Stomach (tissue), 9 donors: ENCODE data around the gene THOC2. TPM values are rescaled to one million over a fixed set of nuclear protein-coding genes. Genes with fewer than 3 reads are reported as not detected.
A peak's percentile ranks its signal among the peaks of the same experiment; 100 is the strongest.
"Not testable (repeated sequence)": the region's sequence is repeated elsewhere in the genome, so short reads cannot be mapped to it uniquely, and the experiment has no call there.

Source experiments
- DNase-seq, 2 donors: peaks; one replicate each; pipeline versions ENCODE4 v3.0.0 to v3.0.0-alpha.2; 2013 to 2019
- H3K27ac ChIP-seq, 5 donors: fragments of 200-600 bp in 4 of 5; sonication (generic) in 4 of 5; one replicate each; pipeline ENCODE4 v1.5.1; 2013 to 2019; ENCODE audit warnings: mild to moderate bottlenecking in 1 of 5, moderate library complexity in 1 of 5
- H3K27me3 ChIP-seq, 3 donors: fragments of 200-600 bp; sonication (generic); one replicate each; pipeline ENCODE4 v1.5.1; 2017 to 2019; ENCODE audit warnings: mixed run types in 1 of 3
- H3K36me3 ChIP-seq, 4 donors: fragments of 200-600 bp; sonication (generic); 1 replicate in 3 of 4; 2 replicates in 1 of 4; pipeline ENCODE4 v1.5.1; 2016 to 2019
- H3K4me1 ChIP-seq, 4 donors: fragments of 200-600 bp; sonication (generic); one replicate each; pipeline ENCODE4 v1.5.1; 2016 to 2019
- H3K4me3 ChIP-seq, 4 donors: fragments of 200-600 bp; sonication (generic) in 3 of 4; one replicate each; pipeline ENCODE4 v1.5.1; 2016 to 2019; ENCODE audit warnings: mild to moderate bottlenecking in 1 of 4
- H3K9me3 ChIP-seq, 4 donors: fragments of 200-600 bp; sonication (generic); one replicate each; pipeline ENCODE4 v1.5.1; 2016 to 2019
- CTCF ChIP-seq, 7 experiments: fragments of 450-650 bp in 4 of 7; fragments of 200-600 bp in 3 of 7; sonication (generic) in 3 of 7; IDR thresholded peaks; one replicate each; pipeline ENCODE4 v1.5.1; 2016 to 2019; ENCODE audit warnings: antibody characterized with exemption in 7 of 7, control low read depth in 2 of 7, mild to moderate bottlenecking in 1 of 7
- EP300 ChIP-seq: sonication (generic); formaldehyde crosslinking; IDR thresholded peaks from one replicate; pipeline ENCODE4 v1.6.1; 2017; ENCODE audit warnings: antibody characterized with exemption
- POLR2A ChIP-seq, 4 donors: fragments of 450-650 bp; IDR thresholded peaks; one replicate each; pipeline ENCODE4 v1.6.1; 2016; ENCODE audit warnings: antibody characterized with exemption in 4 of 4, control low read depth in 2 of 4, mild to moderate bottlenecking in 1 of 4, moderate library complexity in 1 of 4
- POLR2AphosphoS5 ChIP-seq, 3 donors: sonication (generic); formaldehyde crosslinking; IDR thresholded peaks; one replicate each; pipeline ENCODE4 v1.6.1; 2016; ENCODE audit warnings: antibody characterized with exemption in 3 of 3
- WGBS, 5 donors: extraction: QIAGEN DNeasy Blood & Tissue Kit in 3 of 5; methylation state at CpG; one replicate each; pipeline versions ENCODE4 v1.1.5 to v1.1.7; 2013 to 2018; 5-methylcytosine and 5-hydroxymethylcytosine counted together
- intact Hi-C: fragments of 100-400 bp; cut with DNase I; formaldehyde crosslinking; loops from one replicate; pipeline ENCODE4 v1.15.1; 2023; ENCODE audit warnings: low total_unique reads
- polyA plus RNA-seq, 3 donors: library from polyadenylated mRNA; stranded (reverse); fragments of 200-250 nt; gene quantifications; one replicate each; pipeline ENCODE4 v1.2.3, GENCODE V29; 2013
- total RNA-seq, 5 donors: library from RNA; depleted of rRNA; stranded (reverse); fragments of >200 nt; gene quantifications; one replicate each; pipeline versions ENCODE4 v1.1.0 to v1.2.3, GENCODE V29; 2014 to 2016
- donor health status: healthy with polysubstance abuse.
- donor health status: Bipolar disorder and iron deficiency.
- donor health status: healthy.

Gene THOC2
- total and polyA plus RNA-seq, 8 donors = 17.7 to 217 (median 133) TPM

GRCh38 chrX:123588723-123589122 lies 144.1 kb downstream of the THOC2 start:
- DNase-seq = peak in 1 of 2 donors; percentile 46

GRCh38 chrX:123581586-123581985 lies 151.3 kb downstream of the THOC2 start:
- H3K4me3 ChIP-seq = no peak overlapping the region
- TF ChIP-seq EP300 (no peak), POLR2AphosphoS5 (IDR thresholded peaks at IDR 0.05) (no peak), POLR2A (IDR thresholded peaks at IDR 0.05) (no peak), CTCF (IDR thresholded peaks at IDR 0.05) (no peak)

More at GRCh38 chrX:123588723-123589122, 144.1 kb downstream of the THOC2 start:
- intact Hi-C loops = no loop called here
- Histone ChIP-seq H3K4me3 (no peak overlapping the region), H3K9me3 (no peaks in the 10 kb centered on the region), H3K36me3 (no peaks in the 10 kb centered on the region), H3K27me3 (peaks cover 0 to 3% (median 0%) of the 10 kb centered on the region in 3 donors), H3K27ac (no peak overlapping the region), H3K4me1 (peaks cover 0 to 3% (median 0%) of the 10 kb centered on the region in 4 donors)
- TF ChIP-seq POLR2A (IDR thresholded peaks at IDR 0.05) = no peak
- no peak for TF ChIP-seq EP300
- TF ChIP-seq CTCF (IDR thresholded peaks at IDR 0.05) = no peak
- TF ChIP-seq POLR2AphosphoS5 (IDR thresholded peaks at IDR 0.05) = peak in 1 of 3 donors; percentile 15
- WGBS, 5 donors = 40 to 78% (median 52%) methylated on average over 3 of the region's 3 CpGs

GRCh38 chrX:123580792-123581191 lies 152.1 kb downstream of the THOC2 start:
- DNase-seq = no peak
- 48 to 75% (median 67%) methylated on average over 1 of the region's 1 CpG for WGBS, 5 donors
- Histone ChIP-seq H3K4me1 (no peaks in the 10 kb centered on the region), H3K27me3 (no peaks in the 10 kb centered on the region), H3K4me3 (no peak overlapping the region), H3K27ac (no peak overlapping the region), H3K9me3 (peaks cover 0 to under 1% (median 0%) of the 10 kb centered on the region in 4 donors), H3K36me3 (no peaks in the 10 kb centered on the region)
- intact Hi-C loops = no loop called here
- TF ChIP-seq CTCF (IDR thresholded peaks at IDR 0.05) (no peak), POLR2AphosphoS5 (IDR thresholded peaks at IDR 0.05) (no peak), EP300 (no peak), POLR2A (IDR thresholded peaks at IDR 0.05) (no peak)

More at GRCh38 chrX:123581586-123581985, 151.3 kb downstream of the THOC2 start:
- DNase-seq = no peak
- Histone ChIP-seq H3K27me3 (no peaks in the 10 kb centered on the region), H3K4me1 (no peaks in the 10 kb centered on the region), H3K9me3 (no peaks in the 10 kb centered on the region), H3K27ac (no peak overlapping the region), H3K36me3 (no peaks in the 10 kb centered on the region)
- intact Hi-C loops = no loop called here
- WGBS, 5 donors = 32 to 58% (median 41%) methylated on average over 1 of the region's 1 CpG

- H3K9me3 ChIP-seq = peaks cover 0 to 18% (median 7%) of the 10 kb centered on the region in 4 donors
- DNase-seq, intact Hi-C loops, H3K27ac ChIP-seq, H3K36me3 ChIP-seq, H3K27me3 ChIP-seq, H3K4me1 ChIP-seq, H3K4me3 ChIP-seq: not testable (repeated sequence)
- WGBS, 5 donors = 74 to 100% (median 83%) methylated on average over 3 to 5 of the region's 5 CpGs
These were observed 158.8 kb downstream of the THOC2 start for GRCh38 chrX:123574027-123574426.

GRCh38 chrX:123570011-123570590 lies 162.8 kb downstream of the THOC2 start:
- peak in 1 of 2 donors; percentile 58 for DNase-seq
- Histone ChIP-seq H3K36me3 (no peaks in the 10 kb centered on the region), H3K4me3 (no peak overlapping the region), H3K9me3 (peaks cover 0 to 10% (median 4%) of the 10 kb centered on the region in 4 donors), H3K4me1 (no peaks in the 10 kb centered on the region), H3K27ac (no peak overlapping the region), H3K27me3 (no peaks in the 10 kb centered on the region)
- intact Hi-C loops = no loop called here
- TF ChIP-seq CTCF (IDR thresholded peaks at IDR 0.05) = no peak
- TF ChIP-seq EP300 = no peak
- TF ChIP-seq POLR2A (IDR thresholded peaks at IDR 0.05) = no peak
- WGBS, 5 donors = 37 to 72% (median 56%) methylated on average over 3 of the region's 3 CpGs
